NCI-H1105 treated with DMSO at 0.1 percent for 48 hours (cell line): ENCODE measurements around the gene FZD8.
"Not testable (repeated sequence)": the region's sequence is repeated elsewhere in the genome, so short reads cannot be mapped to it uniquely, and the experiment has no call there.

Experiments
- DNase-seq: peaks from one replicate; lab custom pipeline; 2025; lab: John Stamatoyannopoulos, UW

Gene FZD8

GRCh38 chr10:35642035-35642792 is at the start of gene FZD8:
Gene FZD8, minus strand, starts transcription at chr10:35642296. Its CDS starts 867 bp downstream, at chr10:35641429.
- DNase-seq: peak; percentile 71

- peak; percentile 63 for DNase-seq
These were observed 49.6 kb upstream of the FZD8 start for GRCh38 chr10:35691522-35692236.

GRCh38 chr10:35690534-35690933 is 48.4 kb upstream of the FZD8 start:
- DNase-seq: peak; percentile 74

- not testable (repeated sequence) for DNase-seq
These were observed 43.8 kb upstream of the FZD8 start for GRCh38 chr10:35685858-35686257.

- DNase-seq: no peak
These were observed 43.3 kb upstream of the FZD8 start for GRCh38 chr10:35685402-35685801.

GRCh38 chr10:35684586-35684985 is 42.5 kb upstream of the FZD8 start:
- DNase-seq: peak; percentile 89

- DNase-seq: no peak
These were observed 33.8 kb upstream of the FZD8 start for GRCh38 chr10:35675846-35676245.

GRCh38 chr10:35674843-35675242 is 32.7 kb upstream of the FZD8 start:
- DNase-seq: no peak

- no peak for DNase-seq
These were observed 27.0 kb upstream of the FZD8 start for GRCh38 chr10:35668865-35669650.

GRCh38 chr10:35667971-35668370 is 25.9 kb upstream of the FZD8 start:
- DNase-seq: no peak

GRCh38 chr10:35667270-35667889 is 25.3 kb upstream of the FZD8 start:
- no peak for DNase-seq

- DNase-seq: no peak
These were observed 19.1 kb upstream of the FZD8 start for GRCh38 chr10:35661236-35661635.

GRCh38 chr10:35659456-35659855 is 17.4 kb upstream of the FZD8 start:
- no peak for DNase-seq

GRCh38 chr10:35657621-35658020 is 15.5 kb upstream of the FZD8 start:
- DNase-seq: no peak

- DNase-seq: no peak
These were observed 10.7 kb upstream of the FZD8 start for GRCh38 chr10:35652824-35653223.

GRCh38 chr10:35650894-35651293 is 8.8 kb upstream of the FZD8 start:
- no peak for DNase-seq

- no peak for DNase-seq
These were observed 2.2 kb upstream of the FZD8 start for GRCh38 chr10:35644050-35644950.

- peak; percentile 59 for DNase-seq
These were observed 1.3 kb upstream of the FZD8 start for GRCh38 chr10:35643151-35644049.

- DNase-seq: no peak
These were observed 658 bp upstream of the FZD8 start for GRCh38 chr10:35642793-35643114.

GRCh38 chr10:35641676-35642034 is 441 bp downstream of the FZD8 start:
- DNase-seq: no peak
